Karpas-422 (cell line): ENCODE data around the gene FUBP1. TPM values are rescaled to one million over a fixed set of nuclear protein-coding genes. Genes with fewer than 3 reads are reported as not detected.
A peak's percentile ranks its signal among the peaks of the same experiment; 100 is the strongest.
"Not testable (repeated sequence)": the region's sequence is repeated elsewhere in the genome, so short reads cannot be mapped to it uniquely, and the experiment has no call there.

Experiments used
- DNase-seq: peaks from one replicate; pipeline ENCODE4 v3.0.0-alpha.2; 2015
- H2AFZ ChIP-seq: fragments of 200-600 bp; sonication (generic); 2 replicates; pipeline ENCODE4 v1.6.1; 2014; ENCODE audit warnings: antibody characterized with exemption, low read length, mixed read lengths
- H3K27ac ChIP-seq: fragments of 200-600 bp; sonication (generic); 2 replicates; pipeline ENCODE4 v1.5.1; 2014; ENCODE audit warnings: mild to moderate bottlenecking, low read length, moderate library complexity
- H3K27me3 ChIP-seq: fragments of 200-600 bp; sonication (generic); 2 replicates; pipeline ENCODE4 v1.6.1; 2014; ENCODE audit warnings: low read length, mixed read lengths
- H3K36me3 ChIP-seq: fragments of 200-600 bp; sonication (generic); 2 replicates; pipeline ENCODE4 v1.6.1; 2014; ENCODE audit warnings: low read length, mixed read lengths; ENCODE audit not compliant: insufficient read depth
- H3K4me1 ChIP-seq: fragments of 200-600 bp; sonication (generic); 2 replicates; pipeline ENCODE4 v1.6.1; 2014; ENCODE audit warnings: mild to moderate bottlenecking, low read length, mixed read lengths
- H3K4me2 ChIP-seq: fragments of 200-600 bp; sonication (generic); 2 replicates; pipeline ENCODE4 v1.6.1; 2014; ENCODE audit warnings: low read length, low read depth, mild to moderate bottlenecking; ENCODE audit not compliant: poor library complexity, severe bottlenecking
- H3K4me3 ChIP-seq: fragments of 200-600 bp; sonication (generic); 2 replicates; pipeline ENCODE4 v1.5.1; 2014; ENCODE audit warnings: mild to moderate bottlenecking, antibody characterized with exemption, low read length, mixed read lengths
- H3K79me2 ChIP-seq: fragments of 200-600 bp; sonication (generic); 2 replicates; pipeline ENCODE4 v1.6.1; 2014; ENCODE audit warnings: mild to moderate bottlenecking, low read length, mixed read lengths
- H3K9ac ChIP-seq: fragments of 200-600 bp; sonication (generic); 2 replicates; pipeline ENCODE4 v1.6.0; 2014; ENCODE audit warnings: low read length
- H3K9me2 ChIP-seq: fragments of 200-600 bp; sonication (generic), shearing (Covaris generic); replicated peaks from 2 replicates; pipeline ENCODE4 v1.6.0; 2014; ENCODE audit warnings: mild to moderate bottlenecking, low read length, moderate library complexity; ENCODE audit not compliant: insufficient read depth
- H3K9me3 ChIP-seq: fragments of 300-700, 200-600 bp; sonication (generic); 2 replicates; pipeline ENCODE4 v1.6.1; 2014; ENCODE audit warnings: low read length, mixed read lengths
- H4K20me1 ChIP-seq: fragments of 200-600 bp; sonication (generic); 2 replicates; pipeline ENCODE4 v1.6.1; 2014; ENCODE audit warnings: mild to moderate bottlenecking, antibody characterized with exemption, low read length, low read depth; ENCODE audit not compliant: insufficient read depth
- total RNA-seq: library from RNA; depleted of rRNA; stranded (reverse); fragments of >200 nt; shearing (Covaris generic); gene quantifications from 2 replicates; pipeline ENCODE4 v1.2.3, GENCODE V29; 2014; ENCODE audit warnings: low replicate concordance

FUBP1 gene
- total RNA-seq, 1 experiment from 2014 or later: 214 TPM

DNA sequence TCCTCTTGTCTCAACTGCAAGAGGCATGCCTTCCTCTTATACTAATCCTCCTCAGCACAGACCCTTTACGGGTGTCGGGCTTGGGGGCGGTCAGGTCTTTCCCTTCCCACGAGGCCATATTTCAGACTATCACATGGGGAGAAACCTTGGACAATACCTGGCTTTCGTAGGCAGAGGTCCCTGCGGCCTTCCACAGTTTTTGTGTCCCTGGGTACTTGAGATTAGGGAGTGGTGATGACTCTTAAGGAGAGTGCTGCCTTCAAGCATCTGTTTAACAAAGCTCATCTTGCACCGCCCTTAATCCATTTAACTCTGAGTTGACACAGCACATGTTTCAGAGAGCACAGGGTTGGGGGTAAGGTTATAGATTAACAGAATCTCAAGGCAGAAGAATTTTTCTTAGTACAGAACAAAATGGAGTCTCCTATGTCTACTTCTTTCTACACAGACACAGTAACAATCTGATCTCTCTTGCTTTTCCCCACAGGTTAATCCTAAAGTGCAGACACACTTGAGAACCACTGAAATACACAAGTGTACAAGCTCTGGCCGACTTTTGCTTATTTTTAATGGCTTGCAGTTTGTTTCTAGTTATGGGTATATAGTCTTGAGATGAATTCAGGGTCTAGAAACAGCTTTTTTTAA is 4.6 kb upstream of the FUBP1 start:
- H3K4me2 ChIP-seq, H3K36me3 ChIP-seq, H3K4me3 ChIP-seq, DNase-seq, H3K9me2 ChIP-seq, H3K9ac ChIP-seq, H3K27ac ChIP-seq, H3K9me3 ChIP-seq, H4K20me1 ChIP-seq, H3K27me3 ChIP-seq, H2AFZ ChIP-seq: not testable (repeated sequence)
- Histone ChIP-seq H3K79me2 (peaks cover 62% of the 10 kb centered on the region), H3K4me1 (peaks cover 12% of the 10 kb centered on the region)

DNA sequence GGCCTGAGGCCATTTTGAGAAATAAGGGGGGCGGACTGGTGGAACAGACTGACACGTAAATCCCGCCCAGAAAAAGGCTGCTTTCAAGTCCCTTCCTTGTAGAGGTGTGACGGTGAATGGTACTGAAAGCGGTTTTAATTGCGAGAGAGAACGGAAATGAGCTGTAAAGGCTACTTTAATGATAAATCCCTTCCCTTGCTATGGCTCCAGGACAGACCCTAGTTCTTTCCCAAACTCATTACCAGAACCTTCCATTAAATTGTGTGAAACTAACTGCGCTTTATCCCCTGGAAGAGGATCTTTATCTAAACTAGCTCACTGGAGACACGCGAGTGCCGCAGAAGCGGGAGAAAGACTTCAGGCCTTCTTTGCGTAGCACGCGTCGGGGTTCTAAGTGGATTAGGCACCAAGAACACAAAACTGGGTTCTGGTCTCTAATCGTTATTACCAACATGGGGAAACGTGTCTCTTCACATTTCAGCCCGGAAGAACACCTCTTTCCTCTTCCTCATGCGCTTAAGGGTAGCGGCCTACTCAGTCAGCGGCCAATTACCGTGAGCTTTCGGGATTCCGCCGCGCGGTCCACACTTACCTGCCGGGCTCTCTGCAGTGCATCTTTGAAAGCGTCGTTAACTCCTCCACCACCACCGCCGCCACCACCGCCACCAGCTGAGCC is 441 bp downstream of the FUBP1 start:
- Histone ChIP-seq H3K27me3 (no peaks in the 10 kb centered on the region), H3K4me2 (peak overlapping the region; percentile 86), H2AFZ (no peak overlapping the region), H3K9me3 (no peaks in the 10 kb centered on the region), H3K27ac (peak overlapping the region; percentile 89), H3K4me3 (peak overlapping the region; percentile 85), H4K20me1 (peaks cover 42% of the 10 kb centered on the region), H3K9me2 (no peaks in the 10 kb centered on the region), H3K9ac (peak overlapping the region; percentile 92), H3K36me3 (peaks cover 37% of the 10 kb centered on the region), H3K79me2 (peaks cover 85% of the 10 kb centered on the region), H3K4me1 (peaks cover 51% of the 10 kb centered on the region)
- peak; percentile 93 for DNase-seq

DNA sequence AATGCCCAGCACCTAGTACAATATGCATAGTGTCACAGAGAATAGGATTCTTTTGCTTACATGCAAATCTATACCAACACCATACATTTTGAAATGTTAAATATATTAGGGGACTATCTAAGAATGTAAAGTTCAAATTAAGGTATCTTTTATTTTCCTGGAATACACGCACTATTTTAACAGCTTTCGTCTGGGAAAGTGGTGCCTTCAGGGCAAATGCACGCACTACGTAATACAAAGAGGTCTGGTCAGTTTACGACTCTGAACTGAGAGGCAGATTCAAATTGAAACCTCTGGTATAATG is 931 bp downstream of the FUBP1 start:
- Histone ChIP-seq H3K4me2 (peak overlapping the region; percentile 86), H3K9ac (peak overlapping the region; percentile 92), H3K36me3 (peaks cover 38% of the 10 kb centered on the region), H3K79me2 (peaks cover 90% of the 10 kb centered on the region), H3K9me2 (no peaks in the 10 kb centered on the region), H3K4me1 (peaks cover 51% of the 10 kb centered on the region), H4K20me1 (peaks cover 46% of the 10 kb centered on the region), H3K27me3 (no peaks in the 10 kb centered on the region), H3K27ac (peak overlapping the region; percentile 89), H2AFZ (no peak overlapping the region), H3K9me3 (no peaks in the 10 kb centered on the region), H3K4me3 (peak overlapping the region; percentile 85)
- no peak for DNase-seq

DNA sequence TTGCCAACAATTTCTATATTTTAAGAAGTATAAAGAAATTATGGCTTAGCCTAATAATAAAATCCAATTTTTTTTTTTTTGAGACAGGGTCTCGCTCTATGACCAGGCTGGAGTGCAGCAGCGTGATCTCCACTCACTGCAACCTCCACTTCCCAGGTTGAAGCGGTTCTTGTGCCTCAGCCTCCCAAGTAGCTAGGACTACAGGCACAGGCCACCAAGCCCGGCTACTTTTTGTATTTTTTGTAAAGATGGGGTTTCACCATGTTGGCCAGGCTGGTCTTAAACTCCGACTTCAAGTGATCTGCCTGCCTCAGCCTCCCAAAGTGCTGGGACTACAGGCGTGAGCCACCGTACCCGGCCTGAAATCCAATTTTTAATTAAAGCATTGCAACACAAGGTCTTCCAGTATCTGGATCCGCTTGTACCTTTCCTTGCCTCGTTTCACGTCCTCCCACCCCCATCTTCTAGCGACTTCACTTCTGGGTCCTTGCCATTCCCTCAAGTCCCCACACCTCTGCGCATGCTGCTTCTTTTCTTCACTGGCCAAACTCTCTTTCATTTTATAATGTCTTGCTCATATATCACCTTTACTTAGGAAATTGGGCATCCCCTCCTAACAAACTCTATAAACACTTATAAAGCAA is 2.3 kb downstream of the FUBP1 start:
- no peaks in the 10 kb centered on the region for H3K9me3 ChIP-seq
- peak overlapping the region; percentile 85 for H3K4me3 ChIP-seq
- DNase-seq: no peak
- peaks cover 54% of the 10 kb centered on the region for H4K20me1 ChIP-seq
- H3K9ac ChIP-seq: peak overlapping the region; percentile 92; the same call in 1 of the 2 replicates
- H3K79me2 ChIP-seq: peaks cover 95% of the 10 kb centered on the region
- H3K4me1 ChIP-seq: peaks cover 59% of the 10 kb centered on the region
- no peaks in the 10 kb centered on the region for H3K27me3 ChIP-seq
- H3K9me2 ChIP-seq: no peaks in the 10 kb centered on the region
- no peak overlapping the region for H2AFZ ChIP-seq
- H3K27ac ChIP-seq: no peak overlapping the region
- peaks cover 42% of the 10 kb centered on the region for H3K36me3 ChIP-seq
- peak overlapping the region; percentile 86 for H3K4me2 ChIP-seq

DNA sequence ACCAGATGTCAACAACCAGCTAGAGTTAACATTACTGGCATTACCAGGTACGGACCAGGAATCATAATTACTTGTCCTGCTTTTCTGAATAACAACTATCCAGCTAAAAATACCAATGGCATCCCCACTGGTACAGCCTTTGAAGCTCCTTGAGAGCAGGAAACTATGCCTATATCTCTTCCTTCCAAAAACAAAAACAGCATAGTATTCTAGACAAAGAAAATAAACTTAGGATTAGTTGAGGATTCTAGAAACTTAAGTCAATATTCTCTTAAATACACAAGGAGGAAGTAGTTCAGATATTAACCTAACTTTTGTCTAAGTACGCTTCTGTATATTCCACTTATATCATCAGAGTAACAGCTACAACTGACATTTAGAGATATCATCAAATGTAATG is 3.0 kb downstream of the FUBP1 start:
- Histone ChIP-seq H3K79me2 (peaks cover 95% of the 10 kb centered on the region), H3K27me3 (no peaks in the 10 kb centered on the region), H3K27ac (0 out of 2 replicates have a peak overlapping the region, but pooled peaks have one; percentile 2), H2AFZ (no peak overlapping the region), H3K4me1 (peaks cover 60% of the 10 kb centered on the region), H3K9me3 (no peaks in the 10 kb centered on the region), H3K9me2 (no peaks in the 10 kb centered on the region), H3K4me2 (peak overlapping the region; percentile 86), H3K36me3 (peaks cover 46% of the 10 kb centered on the region), H3K4me3 (peak overlapping the region; percentile 85), H4K20me1 (peaks cover 61% of the 10 kb centered on the region), H3K9ac (peak overlapping the region; percentile 30; the same call in 1 of the 2 replicates)
- no peak for DNase-seq

DNA sequence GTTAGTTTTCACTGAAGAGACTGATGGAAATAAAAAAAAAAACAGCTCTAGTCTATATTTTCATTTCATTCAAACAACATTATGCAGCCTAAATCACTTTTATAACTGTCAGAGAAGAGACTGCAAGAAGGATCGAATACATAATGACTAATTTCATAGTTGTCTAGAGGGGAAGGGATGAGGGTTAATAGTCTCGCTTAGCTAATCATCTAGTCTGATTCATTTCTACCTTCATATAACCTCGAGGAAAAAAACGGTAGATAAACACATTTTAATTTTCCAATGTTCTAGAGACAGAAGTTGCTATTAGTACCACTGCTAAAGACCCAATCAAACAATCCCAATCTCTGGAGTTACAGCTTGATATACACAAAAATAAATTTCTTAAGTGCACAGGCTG is 3.5 kb downstream of the FUBP1 start:
- H3K4me3 ChIP-seq: peak overlapping the region; percentile 85
- peaks cover 55% of the 10 kb centered on the region for H3K4me1 ChIP-seq
- H3K27me3 ChIP-seq: no peaks in the 10 kb centered on the region
- peaks cover 51% of the 10 kb centered on the region for H3K36me3 ChIP-seq
- peaks cover 66% of the 10 kb centered on the region for H4K20me1 ChIP-seq
- 0 out of 2 replicates have a peak overlapping the region, but pooled peaks have one; percentile 2 for H3K27ac ChIP-seq
- no peak for DNase-seq
- H3K9me2 ChIP-seq: no peaks in the 10 kb centered on the region
- H3K9me3 ChIP-seq: no peaks in the 10 kb centered on the region
- no peak overlapping the region for H3K9ac ChIP-seq
- peaks cover 95% of the 10 kb centered on the region for H3K79me2 ChIP-seq
- peak overlapping the region; percentile 86 for H3K4me2 ChIP-seq
- no peak overlapping the region for H2AFZ ChIP-seq

DNA sequence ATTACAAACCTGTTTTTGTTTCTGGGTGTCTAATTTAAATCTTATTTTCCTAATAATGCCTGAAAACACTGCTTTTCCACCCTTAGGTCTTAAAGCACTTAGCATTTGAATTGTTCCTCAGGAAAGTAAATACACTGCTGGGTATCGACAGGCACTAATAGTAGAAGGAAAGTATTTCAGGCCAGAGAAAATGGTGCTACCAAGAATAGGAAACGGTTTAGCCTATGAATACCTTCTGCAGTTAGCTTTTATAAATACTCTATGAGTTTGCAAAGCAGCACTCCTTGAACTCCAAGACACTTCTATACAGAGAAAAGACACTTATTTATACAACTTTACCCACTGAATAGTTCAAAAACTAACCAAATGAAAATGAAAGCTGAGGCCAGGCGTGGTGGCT is 6.8 kb downstream of the FUBP1 start:
- no peaks in the 10 kb centered on the region for H3K27me3 ChIP-seq
- DNase-seq: no peak
- no peak overlapping the region for H3K4me2 ChIP-seq
- H3K79me2 ChIP-seq: peaks cover 98% of the 10 kb centered on the region
- H2AFZ ChIP-seq: no peak overlapping the region
- H3K36me3 ChIP-seq: peaks cover 75% of the 10 kb centered on the region
- H3K9me3 ChIP-seq: no peaks in the 10 kb centered on the region
- no peak overlapping the region for H3K9ac ChIP-seq
- peaks cover 80% of the 10 kb centered on the region for H4K20me1 ChIP-seq
- no peak overlapping the region for H3K4me3 ChIP-seq
- no peak overlapping the region for H3K27ac ChIP-seq
- peaks cover 42% of the 10 kb centered on the region for H3K4me1 ChIP-seq
- H3K9me2 ChIP-seq: no peaks in the 10 kb centered on the region

DNA sequence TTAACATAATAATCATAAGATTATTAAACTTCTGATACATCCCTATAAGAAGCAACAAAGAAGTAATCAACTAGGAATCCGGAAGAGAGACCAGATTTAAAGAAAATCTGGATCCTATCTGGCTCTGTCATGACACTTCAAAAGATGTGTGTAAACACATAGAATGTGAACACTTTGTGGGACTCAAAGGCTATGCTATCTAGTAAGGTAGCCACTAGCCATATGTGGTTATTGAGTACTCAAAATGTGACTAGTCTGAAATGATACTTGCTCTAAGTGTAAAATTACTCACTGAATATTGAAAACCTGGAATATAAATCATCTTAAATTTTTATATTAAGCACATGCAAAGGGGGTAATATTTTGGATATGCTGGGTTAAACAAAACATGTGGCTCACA is 8.7 kb downstream of the FUBP1 start:
- no peaks in the 10 kb centered on the region for H3K27me3 ChIP-seq
- no peaks in the 10 kb centered on the region for H3K9me2 ChIP-seq
- H3K4me2 ChIP-seq: no peak overlapping the region
- H3K4me3 ChIP-seq: no peak overlapping the region
- H3K4me1 ChIP-seq: peaks cover 23% of the 10 kb centered on the region
- peaks cover 61% of the 10 kb centered on the region for H4K20me1 ChIP-seq
- H3K9ac ChIP-seq: no peak overlapping the region
- peaks cover 96% of the 10 kb centered on the region for H3K79me2 ChIP-seq
- no peak overlapping the region for H3K27ac ChIP-seq
- DNase-seq: no peak
- H3K36me3 ChIP-seq: peaks cover 74% of the 10 kb centered on the region
- no peaks in the 10 kb centered on the region for H3K9me3 ChIP-seq
- no peak overlapping the region for H2AFZ ChIP-seq
